DND-41 (cell line): ENCODE results near the gene KRTAP5-11.
"Not testable (repeated sequence)": the region's sequence is repeated elsewhere in the genome, so short reads cannot be mapped to it uniquely, and the experiment has no call there.

ENCODE experiments used
- CTCF ChIP-seq: IDR thresholded peaks from 2 replicates; pipeline ENCODE4 v1.5.1; 2012; ENCODE audit warnings: borderline replicate concordance, low read length, moderate library complexity, mild to moderate bottlenecking; ENCODE audit not compliant: poor library complexity, severe bottlenecking; ENCODE audit errors: extremely low read depth
- EZH2 ChIP-seq: IDR thresholded peaks from 3 replicates; pipeline ENCODE4 v1.6.1; 2012; ENCODE audit warnings: borderline replicate concordance, low read depth, mild to moderate bottlenecking, moderate library complexity, low read length, inconsistent platforms; ENCODE audit not compliant: severe bottlenecking

- not testable (repeated sequence) for TF ChIP-seq CTCF, EZH2
Observed at GRCh38 chr11:71606853-71607519, 24.3 kb upstream of the KRTAP5-11 start.
